HepG2 (cell line): Measurements from ENCODE around the gene MYH7B. TPM values are rescaled to one million over a fixed set of nuclear protein-coding genes. Genes with fewer than 3 reads are reported as not detected.

ENCODE experiments used
- ARID2 ChIP-seq: sonication (generic); formaldehyde crosslinking; IDR thresholded peaks from 2 replicates; pipeline ENCODE4 v1.8.1; 2022; ENCODE audit warnings: mild to moderate bottlenecking, missing genetic modification reagents, borderline replicate concordance
- BHLHE40 ChIP-seq: IDR thresholded peaks from 2 replicates; pipeline ENCODE4 v1.6.1; 2011; ENCODE audit warnings: low read length, improper control_type of control experiment
- ERF ChIP-seq: IDR thresholded peaks from 2 replicates; pipeline ENCODE4 v1.6.1; 2018; ENCODE audit warnings: missing biosample characterization, missing genetic modification reagents
- MXD4 ChIP-seq: IDR thresholded peaks from 2 replicates; pipeline ENCODE4 v1.6.1; 2016; ENCODE audit warnings: mild to moderate bottlenecking, missing biosample characterization, missing genetic modification reagents
- NAIF1 ChIP-seq: sonication (generic); formaldehyde crosslinking; IDR thresholded peaks from 2 replicates; pipeline ENCODE4 v1.5.0; 2020; ENCODE audit warnings: mild to moderate bottlenecking, missing genetic modification reagents, borderline replicate concordance
- NCOA1 ChIP-seq: sonication (generic); formaldehyde crosslinking; IDR thresholded peaks from 2 replicates; pipeline ENCODE4 v1.9.0; 2021; ENCODE audit warnings: missing genetic modification reagents
- PHF21A ChIP-seq: sonication (generic); formaldehyde crosslinking; IDR thresholded peaks from 2 replicates; pipeline ENCODE4 v1.5.0; 2020; ENCODE audit warnings: mild to moderate bottlenecking, missing genetic modification reagents
- RAD51 ChIP-seq: fragments of 450-650 bp; IDR thresholded peaks from 2 replicates; pipeline ENCODE4 v1.6.1; 2016; ENCODE audit warnings: borderline replicate concordance
- RBM39 ChIP-seq: fragments of 200-400 bp; formaldehyde crosslinking; IDR thresholded peaks from one replicate; pipeline ENCODE4 v1.6.1; 2018; ENCODE audit warnings: antibody characterized with exemption, mild to moderate bottlenecking, low read depth, low read length; ENCODE audit not compliant: poor library complexity, severe bottlenecking
- REL ChIP-seq: sonication (generic); formaldehyde crosslinking; conservative IDR thresholded peaks from 2 replicates; pipeline ENCODE4 v1.8.0; 2022; ENCODE audit warnings: mild to moderate bottlenecking, missing genetic modification reagents, moderate library complexity
- SMAD1 ChIP-seq: sonication (generic); formaldehyde crosslinking; IDR thresholded peaks from 2 replicates; pipeline ENCODE4 v1.4.0; 2020; ENCODE audit warnings: missing genetic modification reagents, low read depth, mild to moderate bottlenecking, borderline replicate concordance
- STAT5B ChIP-seq: sonication (generic); formaldehyde crosslinking; IDR thresholded peaks from 2 replicates; pipeline ENCODE4 v1.4.0; 2020; ENCODE audit warnings: missing genetic modification reagents
- TEAD2 ChIP-seq: sonication (generic); formaldehyde crosslinking; IDR thresholded peaks from 2 replicates; pipeline ENCODE4 v1.9.0; 2021; ENCODE audit warnings: missing genetic modification reagents
- TMF1 ChIP-seq: sonication (generic); formaldehyde crosslinking; IDR thresholded peaks from 2 replicates; pipeline ENCODE4 v1.8.1; 2022; ENCODE audit warnings: low read depth, missing genetic modification reagents
- ZBTB7A ChIP-seq: sonication (generic); formaldehyde crosslinking; IDR thresholded peaks from 2 replicates; pipeline ENCODE4 v1.8.0; 2022; ENCODE audit warnings: mild to moderate bottlenecking, missing genetic modification reagents
- ZNF101 ChIP-seq: sonication (generic); formaldehyde crosslinking; IDR thresholded peaks from 2 replicates; pipeline ENCODE4 v1.4.0; 2020; ENCODE audit warnings: mild to moderate bottlenecking, low read depth, missing genetic modification reagents, borderline replicate concordance
- ZNF382 ChIP-seq: sonication (generic); formaldehyde crosslinking; IDR thresholded peaks from 2 replicates; pipeline ENCODE4 v1.5.0; 2020; ENCODE audit warnings: missing genetic modification reagents, mild to moderate bottlenecking, borderline replicate concordance
- ZNF674 ChIP-seq: sonication (generic); formaldehyde crosslinking; IDR thresholded peaks from 2 replicates; pipeline ENCODE4 v1.5.0; 2020; ENCODE audit warnings: low read depth, mild to moderate bottlenecking, missing genetic modification reagents
- ZNF777 ChIP-seq: sonication (generic); formaldehyde crosslinking; IDR thresholded peaks from 2 replicates; pipeline ENCODE4 v1.4.0; 2020; ENCODE audit warnings: missing genetic modification reagents
- ZNF879 ChIP-seq: sonication (generic); formaldehyde crosslinking; IDR thresholded peaks from 2 replicates; pipeline ENCODE4 v1.8.1; 2023; ENCODE audit warnings: missing genetic modification reagents
- ZSCAN30 ChIP-seq: sonication (generic); formaldehyde crosslinking; IDR thresholded peaks from 2 replicates; pipeline ENCODE4 v1.5.0; 2020; ENCODE audit warnings: mild to moderate bottlenecking, missing genetic modification reagents
- polyA plus RNA-seq, 8 experiments: library from polyadenylated mRNA; depleted of rRNA in 3 of 8; stranded (reverse) in 7 of 8; unstranded in 1 of 8; fragments of >200 nt; fragmentation: Illumina TruSeq in 4 of 8; extraction: Trizol in 4 of 8; gene quantifications; 2 replicates each; pipeline versions ENCODE4 v1.2.1 to v1.2.3, GENCODE V29; 2011 to 2016; ENCODE audit warnings: low read depth in 4 of 8, missing spikeins in 1 of 8, mixed read lengths in 1 of 8; ENCODE audit not compliant: insufficient read depth in 1 of 8
- total RNA-seq, 5 experiments: library from RNA; depleted of rRNA; stranded (reverse); fragments of >200 nt; fragmentation: Illumina TruSeq; extraction: Trizol; gene quantifications; 2 replicates each; pipeline ENCODE4 v1.2.3, GENCODE V29; 2016; ENCODE audit warnings: low read depth in 1 of 5
- TF ChIP-seq, protein P1 (sequence below): sonication (generic); formaldehyde crosslinking; IDR thresholded peaks from 2 replicates; pipeline ENCODE4 v1.8.1; 2023; ENCODE audit warnings: mild to moderate bottlenecking, missing genetic modification reagents
- TF ChIP-seq, protein P2 (sequence below): sonication (generic); formaldehyde crosslinking; IDR thresholded peaks from 2 replicates; pipeline ENCODE4 v1.8.0; 2022; ENCODE audit warnings: low read depth, missing genetic modification reagents
- TF ChIP-seq, protein P3 (sequence below): sonication (generic); formaldehyde crosslinking; IDR thresholded peaks from 2 replicates; pipeline ENCODE4 v1.4.0; 2020; ENCODE audit warnings: missing genetic modification reagents
- TF ChIP-seq, protein P4 (sequence below): sonication (generic); formaldehyde crosslinking; IDR thresholded peaks from 2 replicates; pipeline ENCODE4 v1.4.0; 2020; ENCODE audit warnings: missing genetic modification reagents

MYH7B gene
- total and polyA plus RNA-seq, 2 of the 13 experiments (the other 11 are each of a cell fraction or from before 2014, with no cell fraction given), result 0.05 to 0.20 TPM

DNA sequence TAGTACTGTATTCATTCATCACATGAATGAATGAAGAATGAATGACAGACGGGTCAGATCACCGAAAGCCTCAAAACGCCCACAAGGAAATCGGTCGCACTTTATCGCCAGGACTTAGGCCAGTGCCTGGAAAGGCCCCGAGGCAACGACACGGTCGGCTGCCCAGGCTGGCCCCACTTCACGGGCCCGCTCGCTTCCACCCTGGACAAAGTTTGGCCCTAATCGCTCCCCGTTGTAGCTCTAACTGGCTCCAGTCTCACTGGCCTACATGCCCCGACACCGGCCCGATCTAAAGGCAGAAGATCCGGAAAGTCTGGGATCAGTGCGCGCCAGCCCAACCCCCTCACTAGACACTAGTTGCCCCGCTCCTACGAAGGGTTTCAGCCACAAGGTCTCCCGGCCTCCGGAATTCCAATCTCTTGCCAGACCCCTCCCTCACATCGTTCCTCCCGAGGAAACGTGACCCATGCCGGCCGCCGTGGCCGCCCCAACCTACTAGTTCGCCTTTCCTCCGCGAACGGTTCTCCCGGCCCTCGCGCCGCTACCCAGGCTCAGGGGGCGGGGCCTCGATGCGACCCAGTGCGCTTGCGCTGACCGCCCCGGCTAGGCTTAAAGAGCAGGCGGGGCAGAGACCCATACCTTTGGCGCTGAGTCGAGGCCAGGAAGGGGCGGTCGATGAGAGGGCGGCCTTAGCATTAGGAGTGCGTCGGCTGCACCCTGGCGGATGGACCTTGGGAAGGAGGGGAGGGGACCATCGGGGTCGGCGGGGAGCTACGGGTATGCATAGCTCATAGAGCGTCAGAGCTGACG is at the start of gene MYH7B, which contains the start of gene GSS (continued):
- peak; percentile 96; the same call in 1 of the 2 replicates for TF ChIP-seq NAIF1 (CRISPR knock-in tag)
- peak; percentile 97 for TF ChIP-seq ZBTB7A
- TF ChIP-seq RAD51, result no peak
- TF ChIP-seq MXD4, result peak; percentile 95
- peak; percentile 99 for TF ChIP-seq ERF (CRISPR knock-in tag)
- peak; percentile 98 for TF ChIP-seq RBM39
- TF ChIP-seq ZNF382 (CRISPR knock-in tag), result no peak
- TF ChIP-seq, protein P1, sequence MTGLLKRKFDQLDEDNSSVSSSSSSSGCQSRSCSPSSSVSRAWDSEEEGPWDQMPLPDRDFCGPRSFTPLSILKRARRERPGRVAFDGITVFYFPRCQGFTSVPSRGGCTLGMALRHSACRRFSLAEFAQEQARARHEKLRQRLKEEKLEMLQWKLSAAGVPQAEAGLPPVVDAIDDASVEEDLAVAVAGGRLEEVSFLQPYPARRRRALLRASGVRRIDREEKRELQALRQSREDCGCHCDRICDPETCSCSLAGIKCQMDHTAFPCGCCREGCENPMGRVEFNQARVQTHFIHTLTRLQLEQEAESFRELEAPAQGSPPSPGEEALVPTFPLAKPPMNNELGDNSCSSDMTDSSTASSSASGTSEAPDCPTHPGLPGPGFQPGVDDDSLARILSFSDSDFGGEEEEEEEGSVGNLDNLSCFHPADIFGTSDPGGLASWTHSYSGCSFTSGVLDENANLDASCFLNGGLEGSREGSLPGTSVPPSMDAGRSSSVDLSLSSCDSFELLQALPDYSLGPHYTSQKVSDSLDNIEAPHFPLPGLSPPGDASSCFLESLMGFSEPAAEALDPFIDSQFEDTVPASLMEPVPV (CRISPR knock-in tag), result peak; percentile 97
- TF ChIP-seq, protein P2, sequence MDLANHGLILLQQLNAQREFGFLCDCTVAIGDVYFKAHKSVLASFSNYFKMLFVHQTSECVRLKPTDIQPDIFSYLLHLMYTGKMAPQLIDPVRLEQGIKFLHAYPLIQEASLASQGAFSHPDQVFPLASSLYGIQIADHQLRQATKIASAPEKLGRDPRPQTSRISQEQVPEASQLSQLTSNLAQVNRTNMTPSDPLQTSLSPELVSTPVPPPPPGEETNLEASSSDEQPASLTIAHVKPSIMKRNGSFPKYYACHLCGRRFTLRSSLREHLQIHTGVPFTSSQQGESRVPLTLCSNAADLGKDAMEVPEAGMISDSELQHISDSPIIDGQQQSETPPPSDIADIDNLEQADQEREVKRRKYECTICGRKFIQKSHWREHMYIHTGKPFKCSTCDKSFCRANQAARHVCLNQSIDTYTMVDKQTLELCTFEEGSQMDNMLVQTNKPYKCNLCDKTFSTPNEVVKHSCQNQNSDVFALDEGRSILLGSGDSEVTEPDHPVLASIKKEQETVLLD (CRISPR knock-in tag), result peak; percentile 80; the same call in 1 of the 2 replicates
- peak; percentile 94; the same call in 1 of the 2 replicates for TF ChIP-seq REL
- peak; percentile 89 for TF ChIP-seq BHLHE40
- peak; percentile 97 for TF ChIP-seq SMAD1 (CRISPR knock-in tag)
- peak; percentile 94; the same call in 1 of the 2 replicates for TF ChIP-seq ZNF674 (CRISPR knock-in tag)
- TF ChIP-seq ZNF101, result peak; percentile 98
- no peak for TF ChIP-seq STAT5B (CRISPR knock-in tag)
- no peak; the same call in 1 of the 2 replicates for TF ChIP-seq TEAD2
- TF ChIP-seq, protein P3, sequence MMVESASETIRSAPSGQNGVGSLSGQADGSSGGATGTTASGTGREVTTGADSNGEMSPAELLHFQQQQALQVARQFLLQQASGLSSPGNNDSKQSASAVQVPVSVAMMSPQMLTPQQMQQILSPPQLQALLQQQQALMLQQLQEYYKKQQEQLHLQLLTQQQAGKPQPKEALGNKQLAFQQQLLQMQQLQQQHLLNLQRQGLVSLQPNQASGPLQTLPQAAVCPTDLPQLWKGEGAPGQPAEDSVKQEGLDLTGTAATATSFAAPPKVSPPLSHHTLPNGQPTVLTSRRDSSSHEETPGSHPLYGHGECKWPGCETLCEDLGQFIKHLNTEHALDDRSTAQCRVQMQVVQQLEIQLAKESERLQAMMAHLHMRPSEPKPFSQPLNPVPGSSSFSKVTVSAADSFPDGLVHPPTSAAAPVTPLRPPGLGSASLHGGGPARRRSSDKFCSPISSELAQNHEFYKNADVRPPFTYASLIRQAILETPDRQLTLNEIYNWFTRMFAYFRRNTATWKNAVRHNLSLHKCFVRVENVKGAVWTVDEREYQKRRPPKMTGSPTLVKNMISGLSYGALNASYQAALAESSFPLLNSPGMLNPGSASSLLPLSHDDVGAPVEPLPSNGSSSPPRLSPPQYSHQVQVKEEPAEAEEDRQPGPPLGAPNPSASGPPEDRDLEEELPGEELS (CRISPR knock-in tag), result peak; percentile 73; the same call in 1 of the 2 replicates
- TF ChIP-seq NCOA1 (CRISPR knock-in tag), result peak; percentile 97
- TF ChIP-seq ARID2 (CRISPR knock-in tag), result peak; percentile 85; the same call in 1 of the 2 replicates
- peak; percentile 99 for TF ChIP-seq PHF21A
- peak; percentile 93; the same call in 1 of the 2 replicates for TF ChIP-seq ZSCAN30 (CRISPR knock-in tag)
- peak; percentile 84 for TF ChIP-seq ZNF777 (CRISPR knock-in tag)
- peak; percentile 61 for TF ChIP-seq TMF1
- peak; percentile 80; the same call in 1 of the 2 replicates for TF ChIP-seq ZNF879 (CRISPR knock-in tag)
- TF ChIP-seq, protein P4, sequence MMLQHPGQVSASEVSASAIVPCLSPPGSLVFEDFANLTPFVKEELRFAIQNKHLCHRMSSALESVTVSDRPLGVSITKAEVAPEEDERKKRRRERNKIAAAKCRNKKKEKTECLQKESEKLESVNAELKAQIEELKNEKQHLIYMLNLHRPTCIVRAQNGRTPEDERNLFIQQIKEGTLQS (CRISPR knock-in tag), result no peak; the same call in none of the 2 replicates
